Peyer's patch (tissue), 4 donors: ENCODE results near the gene MEIS1.

Source experiments
- POLR2A ChIP-seq, 2 donors: fragments of 450-650 bp; IDR thresholded peaks; one replicate each; pipeline ENCODE4 v1.5.1; 2017; ENCODE audit warnings: antibody characterized with exemption in 2 of 2, mild to moderate bottlenecking in 2 of 2, moderate library complexity in 2 of 2
- TF ChIP-seq, protein P1 (sequence below), 6 experiments: fragments of 450-650 bp in 4 of 6; fragments of 200-600 bp in 2 of 6; sonication (generic) in 1 of 6; IDR thresholded peaks; one replicate each; pipeline ENCODE4 v1.5.1; 2017 to 2019; ENCODE audit warnings: antibody characterized with exemption in 6 of 6, mild to moderate bottlenecking in 3 of 6, moderate library complexity in 1 of 6

DNA sequence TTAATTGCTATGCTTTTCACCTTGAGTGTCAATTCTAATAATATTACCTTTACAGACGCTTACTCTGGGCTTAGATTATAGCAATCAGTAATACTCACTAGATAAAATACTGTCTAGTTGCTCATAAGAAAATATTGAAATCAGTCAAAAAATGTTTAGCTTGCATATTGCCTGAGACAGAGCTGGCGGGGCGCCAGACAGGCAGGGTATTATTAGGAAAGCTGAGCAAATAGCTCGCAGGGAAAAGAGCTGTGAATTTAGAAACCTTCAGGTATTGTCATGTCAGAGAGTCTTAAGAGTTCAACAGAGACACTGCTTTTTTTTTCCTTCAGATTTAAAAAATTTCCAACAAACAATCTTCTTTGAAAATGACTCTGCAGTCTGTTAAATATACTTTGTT, 118.4 kb downstream of the MEIS1 start:
- TF ChIP-seq, protein P1, sequence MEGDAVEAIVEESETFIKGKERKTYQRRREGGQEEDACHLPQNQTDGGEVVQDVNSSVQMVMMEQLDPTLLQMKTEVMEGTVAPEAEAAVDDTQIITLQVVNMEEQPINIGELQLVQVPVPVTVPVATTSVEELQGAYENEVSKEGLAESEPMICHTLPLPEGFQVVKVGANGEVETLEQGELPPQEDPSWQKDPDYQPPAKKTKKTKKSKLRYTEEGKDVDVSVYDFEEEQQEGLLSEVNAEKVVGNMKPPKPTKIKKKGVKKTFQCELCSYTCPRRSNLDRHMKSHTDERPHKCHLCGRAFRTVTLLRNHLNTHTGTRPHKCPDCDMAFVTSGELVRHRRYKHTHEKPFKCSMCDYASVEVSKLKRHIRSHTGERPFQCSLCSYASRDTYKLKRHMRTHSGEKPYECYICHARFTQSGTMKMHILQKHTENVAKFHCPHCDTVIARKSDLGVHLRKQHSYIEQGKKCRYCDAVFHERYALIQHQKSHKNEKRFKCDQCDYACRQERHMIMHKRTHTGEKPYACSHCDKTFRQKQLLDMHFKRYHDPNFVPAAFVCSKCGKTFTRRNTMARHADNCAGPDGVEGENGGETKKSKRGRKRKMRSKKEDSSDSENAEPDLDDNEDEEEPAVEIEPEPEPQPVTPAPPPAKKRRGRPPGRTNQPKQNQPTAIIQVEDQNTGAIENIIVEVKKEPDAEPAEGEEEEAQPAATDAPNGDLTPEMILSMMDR (IDR thresholded peaks at IDR 0.05), result no peak
- no peak for TF ChIP-seq POLR2A (IDR thresholded peaks at IDR 0.05)
